GM21423 (cell line): ENCODE data around the gene MOCS2.

Experiments used
- ATAC-seq: cut with Tn5 transposase; IDR thresholded peaks from one replicate; pipeline ENCODE4 v1.9.1; 2021; ENCODE audit warnings: mild to moderate bottlenecking, moderate library complexity; ENCODE audit not compliant: unreplicated experiment

MOCS2 gene

DNA sequence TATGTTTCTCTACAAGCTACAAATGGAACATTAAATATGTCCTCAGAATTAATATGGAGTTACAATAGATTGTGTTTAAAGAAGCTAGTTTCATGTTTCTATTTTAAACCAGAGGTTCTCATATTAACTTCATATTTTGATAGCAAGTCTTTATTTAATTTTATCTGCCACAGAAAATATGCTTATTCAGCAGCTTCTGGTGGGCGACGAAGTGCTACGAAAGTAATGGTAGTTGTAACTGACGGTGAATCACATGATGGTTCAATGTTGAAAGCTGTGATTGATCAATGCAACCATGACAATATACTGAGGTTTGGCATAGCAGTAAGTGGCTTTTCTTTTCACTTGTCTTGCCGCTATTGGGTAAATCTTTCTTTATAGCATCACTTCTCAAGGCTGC is 54.2 kb downstream of the MOCS2 start:
- no peak for ATAC-seq

DNA sequence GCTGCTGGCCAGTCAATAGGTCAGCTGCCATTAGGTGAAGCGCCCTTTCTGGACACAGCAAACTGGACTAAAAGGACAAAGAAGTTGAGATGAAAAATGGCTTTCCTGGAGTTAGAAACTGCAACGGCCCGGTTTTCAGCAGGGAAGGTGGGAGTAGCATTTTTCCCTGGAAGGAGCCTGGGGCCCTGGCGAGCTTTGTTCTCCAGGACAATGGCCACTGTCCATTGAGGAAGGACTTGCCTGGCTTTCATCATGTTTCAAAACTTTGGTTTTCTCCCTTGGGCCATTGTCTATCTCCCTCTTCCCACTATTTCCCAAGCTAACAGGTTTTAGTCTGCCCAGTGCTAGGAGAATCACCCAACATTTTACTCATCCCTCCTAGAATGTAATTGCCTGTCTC is 56.2 kb downstream of the MOCS2 start:
- no peak for ATAC-seq

DNA sequence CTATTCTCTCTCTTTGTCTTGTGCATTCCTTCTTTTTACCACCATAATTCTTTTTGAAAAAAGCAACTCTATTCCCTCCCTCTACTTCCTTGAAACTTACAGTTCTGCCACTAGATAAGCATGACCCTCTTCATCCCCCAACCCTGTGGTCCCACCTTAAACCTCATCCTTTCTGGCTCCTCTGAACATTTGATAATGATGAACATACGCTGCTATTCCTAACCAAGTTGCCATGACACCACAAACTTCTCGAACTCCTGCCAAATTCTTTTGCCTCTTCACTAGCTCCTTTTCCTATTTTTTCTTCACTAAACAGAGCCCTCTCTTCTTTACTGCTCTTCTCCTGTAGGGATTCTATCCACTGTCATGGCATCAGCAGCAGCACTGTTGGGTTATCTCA is 57.1 kb downstream of the MOCS2 start:
- no peak for ATAC-seq

DNA sequence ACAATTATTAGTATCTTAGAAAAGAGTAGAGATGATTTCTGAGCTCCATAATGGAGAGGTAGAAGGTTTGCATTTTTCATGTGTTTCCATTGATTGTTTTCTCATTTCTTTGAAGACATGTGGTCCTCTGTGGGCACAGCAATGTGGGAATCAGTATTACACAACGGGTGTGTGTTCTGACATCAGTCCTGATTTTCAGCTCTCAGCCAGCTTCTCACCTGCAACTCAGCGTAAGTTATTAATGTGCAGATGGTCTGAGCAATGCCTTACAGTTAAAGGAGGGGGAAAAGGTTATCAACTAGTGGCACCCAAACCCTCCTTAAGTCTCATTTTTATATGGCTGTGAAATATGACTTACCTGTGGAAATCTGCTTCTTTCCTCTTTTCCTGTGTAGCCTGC is 61.3 kb downstream of the MOCS2 start:
- ATAC-seq, result no peak
